ENCODE data around the gene TSPAN2. TPM values are rescaled to one million over a fixed set of nuclear protein-coding genes. Genes with fewer than 3 reads are reported as not detected.

TSPAN2 gene
- total and polyA plus RNA-seq, 8 donors, result 1.6 to 10.2 (median 2.6) TPM

DNA sequence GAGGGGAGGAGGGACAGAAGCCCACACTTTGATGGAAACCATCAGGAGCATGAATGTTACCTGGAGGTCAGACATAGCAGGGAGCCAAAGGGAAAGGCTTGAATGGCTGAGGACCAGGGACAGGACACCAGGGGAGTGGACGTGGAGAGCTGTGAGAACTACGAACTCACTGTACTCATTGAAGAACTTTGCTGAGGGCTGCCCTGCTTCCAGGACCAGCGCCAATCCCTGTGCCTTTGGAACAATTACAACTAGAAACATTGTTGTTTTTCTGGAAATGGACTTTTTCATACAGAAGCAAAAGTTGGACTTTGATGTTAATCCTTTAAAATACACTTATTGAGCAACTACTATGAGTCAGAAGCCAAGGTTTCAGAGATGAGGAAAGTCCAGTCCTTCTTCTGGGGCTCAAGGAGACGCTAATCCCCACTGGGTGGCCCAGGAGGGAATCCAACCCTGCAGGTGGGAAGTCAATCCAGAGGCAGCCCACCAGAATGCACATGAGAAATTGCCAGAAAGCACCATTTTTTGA lies 12.9 kb downstream of the TSPAN2 start:
- no peak for ATAC-seq
- no peak for FAIRE-seq

DNA sequence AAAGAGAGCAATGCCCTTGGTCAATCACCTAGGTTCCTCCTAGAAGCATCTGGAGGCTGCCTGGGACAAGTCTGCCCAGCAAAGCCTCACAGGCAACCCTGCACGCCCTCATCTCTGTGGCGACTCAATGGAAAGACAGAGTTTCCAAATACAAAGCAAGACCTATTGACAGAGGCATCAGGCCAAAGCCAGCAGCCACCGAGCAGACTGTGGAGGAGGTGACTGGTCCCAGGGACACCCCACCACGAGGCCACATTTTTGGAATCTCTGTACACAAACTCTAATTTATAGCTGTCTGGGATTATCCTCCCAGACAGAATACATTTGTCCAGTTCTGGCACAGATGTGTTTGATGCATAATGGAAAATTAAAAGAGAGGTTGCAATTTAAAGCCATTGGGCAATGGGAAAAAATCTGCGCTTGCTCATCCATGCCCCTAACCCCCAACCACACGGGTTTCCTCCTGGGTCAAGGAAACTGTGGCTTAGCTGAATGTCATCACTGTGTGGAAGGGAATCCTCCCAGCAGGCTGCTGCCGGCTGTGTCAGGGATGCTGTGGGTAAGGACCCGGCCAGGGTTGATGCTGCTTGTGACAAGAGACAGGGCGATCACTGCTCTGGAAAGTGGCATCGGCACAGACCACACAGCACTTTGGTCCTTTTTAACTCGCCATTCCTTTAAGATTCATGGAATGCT lies 14.3 kb downstream of the TSPAN2 start:
- WGBS, 2 donors, result 57 to 61% methylated on average over 11 of the region's 11 CpGs
- H3K36me3 ChIP-seq, result no peaks in the 10 kb centered on the region
- FAIRE-seq, result no peak
- no peaks in the 10 kb centered on the region for H3K9me3 ChIP-seq
- H3K4me3 ChIP-seq, result no peak overlapping the region
- no peak overlapping the region for H3K27ac ChIP-seq
- H3K27me3 ChIP-seq, result no peaks in the 10 kb centered on the region
- DNase-seq, result peak in 1 of 6 donors; percentile 22
- TF ChIP-seq, protein P1, sequence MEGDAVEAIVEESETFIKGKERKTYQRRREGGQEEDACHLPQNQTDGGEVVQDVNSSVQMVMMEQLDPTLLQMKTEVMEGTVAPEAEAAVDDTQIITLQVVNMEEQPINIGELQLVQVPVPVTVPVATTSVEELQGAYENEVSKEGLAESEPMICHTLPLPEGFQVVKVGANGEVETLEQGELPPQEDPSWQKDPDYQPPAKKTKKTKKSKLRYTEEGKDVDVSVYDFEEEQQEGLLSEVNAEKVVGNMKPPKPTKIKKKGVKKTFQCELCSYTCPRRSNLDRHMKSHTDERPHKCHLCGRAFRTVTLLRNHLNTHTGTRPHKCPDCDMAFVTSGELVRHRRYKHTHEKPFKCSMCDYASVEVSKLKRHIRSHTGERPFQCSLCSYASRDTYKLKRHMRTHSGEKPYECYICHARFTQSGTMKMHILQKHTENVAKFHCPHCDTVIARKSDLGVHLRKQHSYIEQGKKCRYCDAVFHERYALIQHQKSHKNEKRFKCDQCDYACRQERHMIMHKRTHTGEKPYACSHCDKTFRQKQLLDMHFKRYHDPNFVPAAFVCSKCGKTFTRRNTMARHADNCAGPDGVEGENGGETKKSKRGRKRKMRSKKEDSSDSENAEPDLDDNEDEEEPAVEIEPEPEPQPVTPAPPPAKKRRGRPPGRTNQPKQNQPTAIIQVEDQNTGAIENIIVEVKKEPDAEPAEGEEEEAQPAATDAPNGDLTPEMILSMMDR (IDR thresholded peaks at IDR 0.05), result no peak
- intact Hi-C loops (cut with DNase I), result no loop called here
- H3K4me1 ChIP-seq, result no peaks in the 10 kb centered on the region
- ATAC-seq, result peak in 1 of 4 donors; percentile 28

More for the DNA sequence above, 12.9 kb downstream of the TSPAN2 start:
- 57 to 59% methylated on average over 4 of the region's 4 CpGs for WGBS, 2 donors
- DNase-seq, result no peak
- Histone ChIP-seq H3K9me3 (no peaks in the 10 kb centered on the region), H3K27me3 (no peaks in the 10 kb centered on the region), H3K4me3 (no peak overlapping the region), H3K27ac (no peak overlapping the region), H3K4me1 (no peaks in the 10 kb centered on the region), H3K36me3 (no peaks in the 10 kb centered on the region)
- intact Hi-C loops (cut with DNase I), result no loop called here
- TF ChIP-seq, protein P1 (IDR thresholded peaks at IDR 0.05), result no peak

DNA sequence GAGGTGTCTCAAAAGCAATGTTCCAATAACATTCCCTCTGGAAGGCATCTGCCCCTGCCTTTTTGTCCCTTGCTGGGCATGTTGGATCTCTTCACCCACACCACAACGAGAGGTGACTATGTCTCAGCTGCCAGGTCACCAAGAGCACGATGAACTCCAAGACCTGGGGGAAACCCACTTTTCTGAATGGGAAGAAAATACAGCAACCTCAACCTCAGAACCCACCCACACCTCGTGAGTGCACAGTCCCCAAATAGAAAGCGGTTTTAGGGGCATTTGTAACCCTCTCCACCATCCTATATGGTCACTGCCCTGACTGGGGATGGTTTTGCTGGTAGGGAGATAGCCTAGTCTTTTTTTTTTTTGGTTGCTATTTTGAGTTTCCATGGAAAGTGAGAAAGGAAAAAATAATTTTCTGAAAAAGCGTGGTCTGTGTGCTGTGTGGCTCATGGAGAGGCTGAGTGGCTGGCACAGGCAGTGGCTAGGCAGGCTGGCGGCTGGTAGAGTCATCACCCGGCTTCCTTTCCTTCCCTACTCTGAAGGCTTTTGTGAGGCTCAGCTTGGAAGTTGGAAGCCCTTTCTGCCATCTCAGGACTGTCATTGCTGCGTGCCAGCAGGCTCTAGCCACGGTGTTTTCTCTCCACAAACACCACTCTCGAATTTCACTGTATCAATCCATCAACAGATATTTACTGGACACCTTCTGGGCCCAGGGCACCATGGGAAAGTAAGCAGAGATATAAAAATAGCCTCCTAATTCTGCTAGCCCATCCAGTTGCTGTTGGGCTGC lies 15.8 kb downstream of the TSPAN2 start:
- peak in 1 of 4 donors; percentile 33 for ATAC-seq
- no peaks in the 10 kb centered on the region for H3K27me3 ChIP-seq
- no peaks in the 10 kb centered on the region for H3K36me3 ChIP-seq
- H3K9me3 ChIP-seq, result no peaks in the 10 kb centered on the region
- FAIRE-seq, result no peak
- no peak overlapping the region for H3K4me3 ChIP-seq
- no peak for DNase-seq
- H3K27ac ChIP-seq, result peak overlapping the region in 1 of 4 donors; percentile 8
- TF ChIP-seq, protein P1 (IDR thresholded peaks at IDR 0.05), result no peak
- H3K4me1 ChIP-seq, result no peaks in the 10 kb centered on the region
- 49 to 62% methylated on average over 10 of the region's 10 CpGs for WGBS, 2 donors
- intact Hi-C loops (cut with DNase I), result no loop called here

DNA sequence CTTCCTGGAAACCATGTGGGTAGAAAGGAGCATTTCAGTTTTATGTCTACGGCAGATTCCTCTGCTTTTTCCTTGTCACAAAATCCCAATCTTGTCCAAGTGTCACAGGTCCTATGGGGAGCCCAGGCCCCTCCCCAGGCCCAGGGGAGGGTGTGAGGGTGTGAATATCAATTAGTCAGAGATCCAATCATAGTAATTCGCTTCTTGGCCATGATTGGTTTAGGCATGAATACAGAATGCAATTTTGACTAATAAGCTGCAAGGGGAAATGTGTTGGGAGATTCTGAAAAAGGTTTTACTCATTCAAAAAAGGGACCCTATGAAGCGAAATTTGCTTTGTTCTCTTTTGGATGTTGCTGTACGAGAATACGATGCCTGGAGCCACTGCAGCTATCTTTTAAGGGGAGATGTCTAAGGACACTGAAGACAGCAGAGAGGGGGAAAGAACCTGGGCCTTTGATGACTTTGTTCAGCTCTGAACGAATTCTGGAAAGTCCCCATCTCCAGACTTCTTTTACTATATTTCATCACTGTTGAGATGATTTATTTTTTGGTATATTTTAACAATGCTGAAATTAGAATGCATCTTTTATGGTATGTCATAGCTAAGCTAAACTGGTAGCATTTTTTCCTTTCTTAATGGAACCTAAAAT lies 18.2 kb downstream of the TSPAN2 start:
- 78 to 84% methylated on average over 6 of the region's 6 CpGs for WGBS, 2 donors
- intact Hi-C loops (cut with DNase I), result no loop called here
- TF ChIP-seq, protein P1 (IDR thresholded peaks at IDR 0.05), result no peak
- ATAC-seq, result no peak
- Histone ChIP-seq H3K4me3 (no peak overlapping the region), H3K9me3 (no peaks in the 10 kb centered on the region), H3K4me1 (no peaks in the 10 kb centered on the region), H3K27ac (no peak overlapping the region), H3K36me3 (no peaks in the 10 kb centered on the region), H3K27me3 (no peaks in the 10 kb centered on the region)
- no peak for DNase-seq
- no peak for FAIRE-seq
